ENCODE data around the gene CT45A8.
"Not testable (repeated sequence)": the region's sequence is repeated elsewhere in the genome, so short reads cannot be mapped to it uniquely, and the experiment has no call there.

CT45A8 gene

DNA sequence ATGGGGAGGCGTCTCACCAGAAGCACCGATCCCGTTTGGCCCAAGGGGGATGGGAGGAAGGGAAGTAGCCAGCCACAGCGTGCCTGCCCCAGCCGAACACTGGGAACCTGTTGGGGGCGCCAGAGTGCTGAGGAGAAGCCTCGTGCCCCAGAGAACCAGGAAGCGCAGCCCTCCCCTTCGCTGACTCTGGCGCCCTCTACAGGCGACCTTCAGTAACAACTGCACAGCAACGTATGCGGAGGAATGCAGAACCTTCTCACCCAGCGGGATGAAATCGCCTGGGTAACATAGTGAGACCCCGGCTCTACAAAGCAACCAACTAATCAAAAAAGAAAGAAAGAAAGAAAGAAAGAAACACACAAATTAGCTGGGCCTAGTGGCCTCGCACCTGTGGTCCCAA, at the start of gene CT45A8:
CT45A8 (minus strand) TSS at position 101 of the 400 bp plus-strand sequence. CDS start 3,755 bp downstream, outside the sequence.
- not testable (repeated sequence) for DNase-seq (ENCODE audit: extremely low spot score, insufficient read length, low read depth); FAIRE-seq

DNA sequence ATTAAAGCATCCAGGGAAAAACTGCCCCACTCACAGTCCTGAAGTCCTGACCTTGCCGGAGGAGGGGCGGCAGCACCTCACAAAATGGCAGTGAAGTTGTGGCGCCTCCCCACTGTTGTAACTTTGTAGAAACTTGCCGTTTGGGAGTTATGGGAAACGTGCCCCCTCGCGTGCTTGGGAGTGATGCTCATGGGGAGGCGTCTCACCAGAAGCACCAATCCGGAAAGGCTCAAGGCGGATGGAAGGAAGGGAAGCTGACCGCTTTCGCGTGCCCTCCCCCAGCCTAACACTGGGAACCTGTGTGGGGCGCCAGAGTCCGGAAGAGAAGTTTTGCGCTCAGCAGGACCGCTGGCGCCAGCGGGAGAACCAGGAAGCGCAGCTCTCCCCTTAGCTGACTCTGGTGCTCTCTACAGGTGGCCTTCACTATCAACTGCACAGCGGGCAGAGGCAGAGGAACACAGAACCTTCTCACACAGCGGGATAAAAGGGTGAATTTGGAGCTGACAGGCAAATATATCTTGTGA, 39.0 kb upstream of the CT45A8 start, which contains the start of the genes CT45A10 and SAGE1:
CT45A10 (minus strand) TSS at position 151 of the 524 bp plus-strand sequence. CDS start 8,100 bp downstream, outside the sequence.
SAGE1 (plus strand) TSS at position 423 of the 524 bp plus-strand sequence. CDS start 2,527 bp downstream, outside the sequence.
- FAIRE-seq: no peak
- no peak for DNase-seq (ENCODE audit: extremely low spot score, insufficient read length, low read depth)

DNA sequence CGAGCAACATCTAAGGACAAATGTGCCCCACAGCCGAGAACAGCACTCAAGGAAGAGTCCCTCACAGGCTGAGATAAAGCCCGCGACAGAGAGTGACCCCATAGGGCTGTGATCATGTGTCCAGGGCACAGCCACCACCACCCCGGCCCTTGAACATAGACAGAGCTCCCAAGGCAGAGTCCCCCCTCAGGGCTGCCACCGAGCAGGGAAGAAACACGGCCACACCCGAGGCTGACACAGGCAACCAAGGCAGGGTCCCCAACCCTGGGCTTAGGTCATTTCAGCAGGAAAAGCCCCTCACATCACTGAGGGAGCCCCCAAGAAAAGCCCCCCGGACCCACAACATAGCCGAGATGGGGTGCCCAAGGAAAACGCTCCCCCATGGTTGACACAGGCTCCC, 38.4 kb upstream of the CT45A8 start:
- no peak for DNase-seq (ENCODE audit: extremely low spot score, insufficient read length, low read depth)
- FAIRE-seq: no peak

DNA sequence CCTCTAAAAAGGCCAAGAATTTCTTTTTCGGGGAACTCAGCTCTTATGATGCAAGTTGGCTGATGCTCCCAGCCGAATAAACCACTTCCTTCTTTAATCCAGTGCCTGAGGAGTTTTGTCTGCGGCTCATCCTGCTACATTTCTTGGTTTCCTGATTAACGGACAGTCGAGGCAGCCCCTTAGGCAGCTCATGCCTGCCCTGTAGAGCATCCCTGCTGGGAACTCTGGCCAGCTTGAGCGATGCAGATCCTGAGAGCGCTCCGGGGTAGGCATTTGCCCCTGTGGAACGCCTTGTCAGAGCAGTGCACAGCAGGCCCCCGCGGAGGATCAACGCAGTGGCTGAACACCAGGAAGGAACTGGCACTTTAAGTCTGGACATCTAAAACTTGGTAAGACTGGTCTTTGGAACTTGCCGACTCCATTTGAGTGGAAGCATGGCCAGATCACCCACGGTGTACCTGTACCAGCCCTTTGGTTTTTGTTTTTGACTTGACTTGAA, 35.8 kb upstream of the CT45A8 start:
- FAIRE-seq (no peak), DNase-seq (ENCODE audit: extremely low spot score, insufficient read length, low read depth) (no peak)

DNA sequence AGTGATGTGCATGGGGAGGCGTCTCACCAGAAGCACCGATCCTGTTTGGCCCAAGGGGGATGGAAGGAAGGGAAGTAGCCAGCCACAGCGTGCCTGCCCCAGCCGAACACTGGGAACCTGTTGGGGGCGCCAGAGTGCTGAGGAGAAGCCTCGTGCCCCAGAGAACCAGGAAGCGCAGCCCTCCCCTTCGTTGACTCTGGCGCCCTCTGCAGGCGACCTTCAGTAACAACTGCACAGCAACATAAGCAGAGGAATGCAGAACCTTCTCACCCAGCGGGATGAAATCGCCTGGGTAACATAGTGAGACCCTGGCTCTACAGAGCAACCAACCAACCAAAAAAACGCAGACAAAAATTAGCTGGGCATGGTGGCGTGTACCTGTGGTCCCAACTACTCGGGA, 34.6 kb upstream of the CT45A8 start:
- FAIRE-seq; DNase-seq (ENCODE audit: extremely low spot score, insufficient read length, low read depth): not testable (repeated sequence)

DNA sequence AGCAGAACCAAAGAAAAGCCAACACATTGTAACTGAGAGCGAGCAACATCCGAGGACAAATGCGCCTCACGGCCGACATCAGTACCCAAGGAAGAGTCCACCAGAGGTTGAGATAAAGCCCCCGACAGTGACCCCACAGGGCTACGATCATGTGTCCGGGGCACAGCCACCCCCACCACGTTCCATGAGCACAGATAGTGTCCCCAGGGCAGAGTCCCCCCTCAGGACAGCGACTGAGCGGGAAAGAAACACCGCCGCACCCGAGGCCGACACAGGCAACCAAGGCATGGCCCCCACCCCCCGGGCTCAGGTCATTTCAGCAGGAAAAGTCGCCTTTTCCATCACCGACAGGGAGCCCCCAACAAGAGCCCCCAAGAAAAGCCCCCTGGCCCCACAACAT, 33.9 kb upstream of the CT45A8 start:
- DNase-seq (ENCODE audit: extremely low spot score, insufficient read length, low read depth); FAIRE-seq: not testable (repeated sequence)

- not testable (repeated sequence) for FAIRE-seq; DNase-seq (ENCODE audit: extremely low spot score, insufficient read length, low read depth)
Observed at GRCh38 chrX:135882741-135883140, 28.4 kb upstream of the CT45A8 start.

DNA sequence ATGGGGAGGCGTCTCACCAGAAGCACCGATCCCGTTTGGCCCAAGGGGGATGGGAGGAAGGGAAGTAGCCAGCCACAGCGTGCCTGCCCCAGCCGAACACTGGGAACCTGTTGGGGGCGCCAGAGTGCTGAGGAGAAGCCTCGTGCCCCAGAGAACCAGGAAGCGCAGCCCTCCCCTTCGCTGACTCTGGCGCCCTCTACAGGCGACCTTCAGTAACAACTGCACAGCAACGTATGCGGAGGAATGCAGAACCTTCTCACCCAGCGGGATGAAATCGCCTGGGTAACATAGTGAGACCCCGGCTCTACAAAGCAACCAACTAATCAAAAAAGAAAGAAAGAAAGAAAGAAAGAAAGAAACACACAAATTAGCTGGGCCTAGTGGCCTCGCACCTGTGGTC, 17.4 kb upstream of the CT45A8 start, which contains the start of gene CT45A9:
CT45A9 (minus strand) TSS at position 101 of the 400 bp plus-strand sequence. CDS start 3,751 bp downstream, outside the sequence.
- DNase-seq (ENCODE audit: extremely low spot score, insufficient read length, low read depth); FAIRE-seq: not testable (repeated sequence)

- not testable (repeated sequence) for DNase-seq (ENCODE audit: extremely low spot score, insufficient read length, low read depth); FAIRE-seq
Observed at GRCh38 chrX:135837180-135837579, 17.2 kb downstream of the CT45A8 start, which contains the start of gene CT45A7. TSS of gene CT45A7 (minus strand) at chrX:135837280. CDS start at chrX:135833533, 3,747 bp downstream.

- not testable (repeated sequence) for FAIRE-seq; DNase-seq (ENCODE audit: extremely low spot score, insufficient read length, low read depth)
Observed at GRCh38 chrX:135819912-135820311, 34.4 kb downstream of the CT45A8 start, which contains the start of gene CT45A2. TSS of gene CT45A2 (minus strand) at chrX:135820012. CDS start at chrX:135816265, 3,747 bp downstream.

DNA sequence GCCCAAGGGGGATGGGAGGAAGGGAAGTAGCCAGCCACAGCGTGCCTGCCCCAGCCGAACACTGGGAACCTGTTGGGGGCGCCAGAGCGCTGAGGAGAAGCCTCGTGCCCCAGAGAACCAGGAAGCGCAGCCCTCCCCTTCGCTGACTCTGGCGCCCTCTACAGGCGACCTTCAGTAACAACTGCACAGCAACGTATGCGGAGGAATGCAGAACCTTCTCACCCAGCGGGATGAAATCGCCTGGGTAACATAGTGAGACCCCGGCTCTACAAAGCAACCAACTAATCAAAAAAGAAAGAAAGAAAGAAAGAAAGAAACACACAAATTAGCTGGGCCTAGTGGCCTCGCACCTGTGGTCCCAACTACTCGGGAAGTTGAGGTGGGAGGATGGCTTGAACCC, 51.7 kb downstream of the CT45A8 start, which contains the start of gene CT45A6:
CT45A6 (minus strand) TSS at position 101 of the 400 bp plus-strand sequence. CDS start 3,794 bp downstream, outside the sequence.
- FAIRE-seq: not testable (repeated sequence)

More for the DNA sequence above, 51.7 kb downstream of the CT45A8 start, which contains the start of gene CT45A6:
- DNase-seq (ENCODE audit: extremely low spot score, insufficient read length, low read depth): not testable (repeated sequence)

Measured in GM18507 (cell line).